ENCODE measurements around the gene SAMHD1.
"Not testable (repeated sequence)": the region's sequence is repeated elsewhere in the genome, so short reads cannot be mapped to it uniquely, and the experiment has no call there.

Gene SAMHD1

GRCh38 chr20:36916199-36916598 is 35.3 kb downstream of the SAMHD1 start:
- H3K4me1 ChIP-seq (ENCODE audit: control insufficient read depth, low read depth, low read length) = no peaks in the 10 kb centered on the region
- H3K4me3 ChIP-seq (ENCODE audit: low read length) = no peak overlapping the region
- no peak overlapping the region for H3K23ac ChIP-seq (ENCODE audit: low read length)
- H2BK5ac ChIP-seq (ENCODE audit: low read length) = no peak overlapping the region
- H4K5ac ChIP-seq (ENCODE audit: low read length) = no peak overlapping the region
- DNase-seq = no peak
- no peak overlapping the region for H4K8ac ChIP-seq (ENCODE audit: low read depth, low read length)
- H3K4ac ChIP-seq (ENCODE audit: low read depth, low read length) = no peak overlapping the region
- no peaks in the 10 kb centered on the region for H3K79me2 ChIP-seq (ENCODE audit: control insufficient read depth, insufficient read depth, low read length)
- H3K4me2 ChIP-seq (ENCODE audit: low read length) = no peak overlapping the region
- no peak overlapping the region for H3K56ac ChIP-seq (ENCODE audit: low read length)
- H3K27ac ChIP-seq (ENCODE audit: low read depth, low read length) = no peak overlapping the region
- no CpG with 5 or more reads among the region's 2 CpGs for WGBS (ENCODE audit: extremely low coverage, insufficient coverage, low lambda C conversion rate)
- H2BK120ac ChIP-seq (ENCODE audit: low read depth, low read length) = no peak overlapping the region
- no peak overlapping the region for H3K18ac ChIP-seq (ENCODE audit: low read length)
- no peaks in the 10 kb centered on the region for H3K79me1 ChIP-seq (ENCODE audit: low read length)
- H3K27me3 ChIP-seq (ENCODE audit: insufficient read depth, low read length, poor library complexity) = no peaks in the 10 kb centered on the region
- H2AK5ac ChIP-seq (ENCODE audit: low read length) = no peak overlapping the region
- H3K36me3 ChIP-seq (ENCODE audit: control insufficient read depth, insufficient read depth, low read length) = no peaks in the 10 kb centered on the region
- no peak overlapping the region for H3K9ac ChIP-seq (ENCODE audit: low read length)
- H2BK15ac ChIP-seq (replicated peaks; ENCODE audit: low read depth) = no peak overlapping the region

- DNase-seq = no peak
- H3K18ac ChIP-seq (ENCODE audit: low read length) = no peak overlapping the region
- no peak overlapping the region for H4K8ac ChIP-seq (ENCODE audit: low read depth, low read length)
- H4K5ac ChIP-seq (ENCODE audit: low read length) = no peak overlapping the region
- H3K79me1 ChIP-seq (ENCODE audit: low read length) = no peaks in the 10 kb centered on the region
- H3K4me2 ChIP-seq (ENCODE audit: low read length) = no peak overlapping the region
- no peak overlapping the region for H3K56ac ChIP-seq (ENCODE audit: low read length)
- no peaks in the 10 kb centered on the region for H3K36me3 ChIP-seq (ENCODE audit: control insufficient read depth, insufficient read depth, low read length)
- H3K27me3 ChIP-seq (ENCODE audit: insufficient read depth, low read length, poor library complexity) = no peaks in the 10 kb centered on the region
- H3K79me2 ChIP-seq (ENCODE audit: control insufficient read depth, insufficient read depth, low read length) = no peaks in the 10 kb centered on the region
- no peak overlapping the region for H3K27ac ChIP-seq (ENCODE audit: low read depth, low read length)
- H2BK120ac ChIP-seq (ENCODE audit: low read depth, low read length) = no peak overlapping the region
- H3K23ac ChIP-seq (ENCODE audit: low read length) = no peak overlapping the region
- H3K4me1 ChIP-seq (ENCODE audit: control insufficient read depth, low read depth, low read length) = no peaks in the 10 kb centered on the region
- no peak overlapping the region for H3K4ac ChIP-seq (ENCODE audit: low read depth, low read length)
- no peak overlapping the region for H3K4me3 ChIP-seq (ENCODE audit: low read length)
- no peak overlapping the region for H2AK5ac ChIP-seq (ENCODE audit: low read length)
- H3K9ac ChIP-seq (ENCODE audit: low read length) = no peak overlapping the region
- WGBS (ENCODE audit: extremely low coverage, insufficient coverage, low lambda C conversion rate) = no CpG with 5 or more reads among the region's 4 CpGs
- H2BK5ac ChIP-seq (ENCODE audit: low read length) = no peak overlapping the region
- no peak overlapping the region for H2BK15ac ChIP-seq (replicated peaks; ENCODE audit: low read depth)
These were observed 42.9 kb downstream of the SAMHD1 start for GRCh38 chr20:36908603-36909002.

GRCh38 chr20:36906086-36906485 is 45.4 kb downstream of the SAMHD1 start:
- not testable (repeated sequence) for H2BK15ac ChIP-seq (replicated peaks; ENCODE audit: low read depth); H3K56ac ChIP-seq (ENCODE audit: low read length); H3K36me3 ChIP-seq (ENCODE audit: control insufficient read depth, insufficient read depth, low read length); H3K18ac ChIP-seq (ENCODE audit: low read length); H2BK120ac ChIP-seq (ENCODE audit: low read depth, low read length); H3K4ac ChIP-seq (ENCODE audit: low read depth, low read length); H2AK5ac ChIP-seq (ENCODE audit: low read length); H3K4me3 ChIP-seq (ENCODE audit: low read length); H3K27me3 ChIP-seq (ENCODE audit: insufficient read depth, low read length, poor library complexity); H3K23ac ChIP-seq (ENCODE audit: low read length); H4K8ac ChIP-seq (ENCODE audit: low read depth, low read length); H3K9ac ChIP-seq (ENCODE audit: low read length); DNase-seq; H4K5ac ChIP-seq (ENCODE audit: low read length); H3K79me2 ChIP-seq (ENCODE audit: control insufficient read depth, insufficient read depth, low read length); H2BK5ac ChIP-seq (ENCODE audit: low read length); H3K4me2 ChIP-seq (ENCODE audit: low read length); H3K79me1 ChIP-seq (ENCODE audit: low read length); H3K4me1 ChIP-seq (ENCODE audit: control insufficient read depth, low read depth, low read length); H3K27ac ChIP-seq (ENCODE audit: low read depth, low read length)
- WGBS (ENCODE audit: extremely low coverage, insufficient coverage, low lambda C conversion rate) = no CpG with 5 or more reads among the region's 7 CpGs

GRCh38 chr20:36905566-36905965 is 45.9 kb downstream of the SAMHD1 start:
- not testable (repeated sequence) for H3K9ac ChIP-seq (ENCODE audit: low read length); H2BK120ac ChIP-seq (ENCODE audit: low read depth, low read length); H3K4ac ChIP-seq (ENCODE audit: low read depth, low read length); H3K18ac ChIP-seq (ENCODE audit: low read length); H2BK15ac ChIP-seq (replicated peaks; ENCODE audit: low read depth); H3K23ac ChIP-seq (ENCODE audit: low read length); H3K36me3 ChIP-seq (ENCODE audit: control insufficient read depth, insufficient read depth, low read length); H4K8ac ChIP-seq (ENCODE audit: low read depth, low read length); H3K4me3 ChIP-seq (ENCODE audit: low read length); H3K4me2 ChIP-seq (ENCODE audit: low read length); H3K27ac ChIP-seq (ENCODE audit: low read depth, low read length); H3K79me2 ChIP-seq (ENCODE audit: control insufficient read depth, insufficient read depth, low read length); DNase-seq; H2BK5ac ChIP-seq (ENCODE audit: low read length); H3K79me1 ChIP-seq (ENCODE audit: low read length); H4K5ac ChIP-seq (ENCODE audit: low read length); H2AK5ac ChIP-seq (ENCODE audit: low read length); H3K56ac ChIP-seq (ENCODE audit: low read length); H3K27me3 ChIP-seq (ENCODE audit: insufficient read depth, low read length, poor library complexity); H3K4me1 ChIP-seq (ENCODE audit: control insufficient read depth, low read depth, low read length)
- WGBS (ENCODE audit: extremely low coverage, insufficient coverage, low lambda C conversion rate) = no CpG with 5 or more reads among the region's 10 CpGs

- Histone ChIP-seq H3K27ac (ENCODE audit: low read depth, low read length) (no peak overlapping the region), H3K18ac (ENCODE audit: low read length) (no peak overlapping the region), H3K79me2 (ENCODE audit: control insufficient read depth, insufficient read depth, low read length) (no peaks in the 10 kb centered on the region), H3K4me3 (ENCODE audit: low read length) (no peak overlapping the region), H4K5ac (ENCODE audit: low read length) (no peak overlapping the region), H3K27me3 (ENCODE audit: insufficient read depth, low read length, poor library complexity) (no peaks in the 10 kb centered on the region), H3K4ac (ENCODE audit: low read depth, low read length) (no peak overlapping the region), H3K56ac (ENCODE audit: low read length) (no peak overlapping the region), H2BK5ac (ENCODE audit: low read length) (no peak overlapping the region), H2AK5ac (ENCODE audit: low read length) (no peak overlapping the region), H3K79me1 (ENCODE audit: low read length) (no peaks in the 10 kb centered on the region), H4K8ac (ENCODE audit: low read depth, low read length) (no peak overlapping the region), H2BK120ac (ENCODE audit: low read depth, low read length) (no peak overlapping the region), H3K36me3 (ENCODE audit: control insufficient read depth, insufficient read depth, low read length) (no peaks in the 10 kb centered on the region), H2BK15ac (replicated peaks; ENCODE audit: low read depth) (no peak overlapping the region), H3K9ac (ENCODE audit: low read length) (no peak overlapping the region), H3K4me2 (ENCODE audit: low read length) (no peak overlapping the region), H3K23ac (ENCODE audit: low read length) (no peak overlapping the region), H3K4me1 (ENCODE audit: control insufficient read depth, low read depth, low read length) (no peaks in the 10 kb centered on the region)
- no peak for DNase-seq
- no CpG with 5 or more reads among the region's 2 CpGs for WGBS (ENCODE audit: extremely low coverage, insufficient coverage, low lambda C conversion rate)
These were observed 46.8 kb downstream of the SAMHD1 start for GRCh38 chr20:36904690-36905089.

GRCh38 chr20:36895036-36895435 is 56.5 kb downstream of the SAMHD1 start:
- Histone ChIP-seq H2AK5ac (ENCODE audit: low read length) (no peak overlapping the region), H4K8ac (ENCODE audit: low read depth, low read length) (no peak overlapping the region), H4K5ac (ENCODE audit: low read length) (no peak overlapping the region), H2BK120ac (ENCODE audit: low read depth, low read length) (no peak overlapping the region), H3K79me2 (ENCODE audit: control insufficient read depth, insufficient read depth, low read length) (no peaks in the 10 kb centered on the region), H3K23ac (ENCODE audit: low read length) (no peak overlapping the region), H3K4me3 (ENCODE audit: low read length) (no peak overlapping the region), H3K79me1 (ENCODE audit: low read length) (no peaks in the 10 kb centered on the region), H2BK5ac (ENCODE audit: low read length) (no peak overlapping the region), H3K18ac (ENCODE audit: low read length) (no peak overlapping the region), H3K27ac (ENCODE audit: low read depth, low read length) (no peak overlapping the region), H3K27me3 (ENCODE audit: insufficient read depth, low read length, poor library complexity) (no peaks in the 10 kb centered on the region), H3K9ac (ENCODE audit: low read length) (no peak overlapping the region), H3K4ac (ENCODE audit: low read depth, low read length) (no peak overlapping the region), H3K4me1 (ENCODE audit: control insufficient read depth, low read depth, low read length) (no peaks in the 10 kb centered on the region), H3K4me2 (ENCODE audit: low read length) (no peak overlapping the region), H3K56ac (ENCODE audit: low read length) (no peak overlapping the region), H2BK15ac (replicated peaks; ENCODE audit: low read depth) (no peak overlapping the region), H3K36me3 (ENCODE audit: control insufficient read depth, insufficient read depth, low read length) (no peaks in the 10 kb centered on the region)
- DNase-seq = no peak
- WGBS (ENCODE audit: extremely low coverage, insufficient coverage, low lambda C conversion rate) = no CpG with 5 or more reads among the region's 2 CpGs

Measured in mesendoderm (in vitro differentiated cells).